H1 (cell line): Measurements from ENCODE around the gene LRRC14B. TPM values are rescaled to one million over a fixed set of nuclear protein-coding genes. Genes with fewer than 3 reads are reported as not detected.

Source experiments
- CTCF ChIA-PET: fragments of 300-600 bp; sonication (Branson Sonifier 250); formaldehyde crosslinking; loops from one replicate; lab custom pipeline; 2021; ENCODE audit not compliant: partially characterized antibody; lab: Charles Lee
- POLR2A ChIA-PET: fragments of 300-600 bp; sonication (Branson Sonifier 250); formaldehyde crosslinking; loops from one replicate; lab custom pipeline; 2021; ENCODE audit warnings: inconsistent platforms; ENCODE audit not compliant: partially characterized antibody; lab: Charles Lee
- DNase-seq, 2 experiments: peaks; one replicate each; pipeline versions ENCODE4 v3.0.0 to v3.0.0-alpha.2; 2010 to 2022; ENCODE audit warnings: low spot score in 2 of 2, low read depth in 1 of 2, mixed read lengths in 1 of 2
- FAIRE-seq: peaks from 2 replicates; lab custom pipeline; 2011; peaks lifted over from hg19 to GRCh38; lab: Jason Lieb, UNC
- H2AFZ ChIP-seq: 2 replicates; pipeline ENCODE4 v1.8.1; 2012; ENCODE audit warnings: low read length, inconsistent platforms
- H2AK5ac ChIP-seq: 2 replicates; pipeline ENCODE4 v1.6.1; 2013; ENCODE audit warnings: low read depth, low read length
- H2BK120ac ChIP-seq: replicated peaks from 2 replicates; pipeline ENCODE3; 2013; ENCODE audit warnings: low read depth, low read length, inconsistent platforms
- H2BK12ac ChIP-seq: 2 replicates; pipeline ENCODE4 v1.6.1; 2013; ENCODE audit warnings: low read depth, low read length
- H2BK15ac ChIP-seq: 2 replicates; pipeline ENCODE4 v1.6.1; 2013; ENCODE audit warnings: low read length
- H2BK20ac ChIP-seq: 2 replicates; pipeline ENCODE4 v1.6.1; 2013; ENCODE audit warnings: low read length
- H2BK5ac ChIP-seq: 2 replicates; pipeline ENCODE4 v1.6.1; 2013; ENCODE audit warnings: low read depth, low read length
- H3K14ac ChIP-seq: 2 replicates; pipeline ENCODE4 v1.6.1; 2013; ENCODE audit warnings: inconsistent platforms; ENCODE audit not compliant: insufficient read length
- H3K18ac ChIP-seq: 2 replicates; pipeline ENCODE4 v1.6.1; 2013; ENCODE audit warnings: low read length; ENCODE audit errors: extremely low read depth
- H3K23ac ChIP-seq: 2 replicates; pipeline ENCODE4 v1.6.1; 2013; ENCODE audit warnings: inconsistent platforms; ENCODE audit not compliant: insufficient read length
- H3K23me2 ChIP-seq: 2 replicates; pipeline ENCODE4 v1.6.1; 2013; ENCODE audit warnings: low read depth, low read length
- H3K27ac ChIP-seq: 2 replicates; pipeline ENCODE4 v1.6.1; 2011; ENCODE audit warnings: low read depth, low read length, inconsistent platforms
- H3K27me3 ChIP-seq, 4 experiments: replicated peaks in 1 of 4; 1 replicate in 1 of 4; 2 replicates in 3 of 4; pipeline versions ENCODE4 v1.6.1 to v1.8.1; 2011 to 2013; ENCODE audit warnings: low read length in 3 of 4, mild to moderate bottlenecking in 3 of 4, inconsistent platforms in 2 of 4, mixed read lengths in 2 of 4, moderate library complexity in 1 of 4; ENCODE audit not compliant: control insufficient read depth in 3 of 4, insufficient read depth in 3 of 4; ENCODE audit errors: extremely low read depth in 1 of 4
- H3K36me3 ChIP-seq, 4 experiments: 2 replicates each; pipeline versions ENCODE4 v1.6.1 to v1.8.1; 2011 to 2013; ENCODE audit warnings: mild to moderate bottlenecking in 4 of 4, low read length in 3 of 4, moderate library complexity in 2 of 4, control low read depth in 1 of 4, inconsistent platforms in 1 of 4; ENCODE audit not compliant: insufficient read depth in 4 of 4, control insufficient read depth in 2 of 4
- H3K4ac ChIP-seq: replicated peaks from 2 replicates; pipeline ENCODE3; 2013; ENCODE audit warnings: low read length, low read depth, mixed read lengths, inconsistent platforms; ENCODE audit not compliant: insufficient read length
- H3K4me1 ChIP-seq, 4 experiments: replicated peaks in 1 of 4; 1 replicate in 1 of 4; 2 replicates in 3 of 4; pipeline versions ENCODE4 v1.6.1 to v1.8.1; 2011 to 2013; ENCODE audit warnings: low read length in 3 of 4, inconsistent platforms in 2 of 4, mixed read lengths in 1 of 4; ENCODE audit not compliant: insufficient read depth in 4 of 4, control insufficient read depth in 3 of 4
- H3K4me2 ChIP-seq, 2 experiments: 2 replicates each; pipeline versions ENCODE4 v1.6.1 to v1.8.1; 2011 to 2013; ENCODE audit warnings: low read depth in 2 of 2, low read length in 2 of 2, control low read depth in 1 of 2, inconsistent platforms in 1 of 2, mild to moderate bottlenecking in 1 of 2; ENCODE audit not compliant: insufficient read depth in 1 of 2
- H3K4me3 ChIP-seq, 4 experiments: fragments of 200-600, 300-600 bp in 1 of 4; sonication (generic), shearing (Covaris generic), sonication (Bioruptor Twin) in 1 of 4; 2 replicates each; pipeline versions ENCODE4 v1.5.1 to v1.8.1; 2011 to 2016; ENCODE audit warnings: low read length in 4 of 4, low read depth in 3 of 4, control low read depth in 2 of 4, inconsistent platforms in 2 of 4, mild to moderate bottlenecking in 2 of 4, mixed read lengths in 1 of 4, moderate library complexity in 1 of 4; ENCODE audit not compliant: insufficient read depth in 2 of 4; ENCODE audit errors: extremely low read depth in 1 of 4
- H3K56ac ChIP-seq: replicated peaks from 2 replicates; pipeline ENCODE3; 2013; ENCODE audit warnings: low read depth, mild to moderate bottlenecking, mixed read lengths, low read length, inconsistent platforms; ENCODE audit not compliant: insufficient read length
- H3K79me1 ChIP-seq: 2 replicates; pipeline ENCODE4 v1.6.1; 2013; ENCODE audit warnings: low read depth, low read length, control low read depth
- H3K79me2 ChIP-seq, 2 experiments: 2 replicates each; pipeline versions ENCODE4 v1.6.1 to v1.8.1; 2012 to 2013; ENCODE audit warnings: low read length in 2 of 2, mild to moderate bottlenecking in 2 of 2, inconsistent platforms in 1 of 2; ENCODE audit not compliant: insufficient read depth in 2 of 2, control insufficient read depth in 1 of 2
- H3K9ac ChIP-seq, 4 experiments: replicated peaks in 1 of 4; 1 replicate in 1 of 4; 2 replicates in 3 of 4; pipeline versions ENCODE4 v1.6.1 to v1.8.1; 2011 to 2013; ENCODE audit warnings: low read depth in 3 of 4, low read length in 3 of 4, control low read depth in 2 of 4, mild to moderate bottlenecking in 2 of 4, moderate library complexity in 2 of 4, inconsistent platforms in 1 of 4; ENCODE audit errors: extremely low read depth in 1 of 4
- H3K9me3 ChIP-seq, 2 experiments: 2 replicates each; pipeline versions ENCODE4 v1.6.1 to v1.8.1; 2012 to 2013; ENCODE audit warnings: mild to moderate bottlenecking in 2 of 2, moderate library complexity in 2 of 2, control low read depth in 1 of 2, inconsistent platforms in 1 of 2, low read depth in 1 of 2, low read length in 1 of 2, mixed read lengths in 1 of 2; ENCODE audit not compliant: insufficient read depth in 2 of 2
- H4K20me1 ChIP-seq, 2 experiments: replicated peaks in 1 of 2; 2 replicates each; pipeline versions ENCODE3 to v1.8.1; 2011 to 2013; ENCODE audit warnings: inconsistent platforms in 2 of 2, low read length in 2 of 2, mild to moderate bottlenecking in 1 of 2; ENCODE audit not compliant: insufficient read depth in 2 of 2, control insufficient read depth in 1 of 2
- H4K5ac ChIP-seq: 2 replicates; pipeline ENCODE4 v1.6.1; 2013; ENCODE audit warnings: low read length, low read depth, mixed read lengths, inconsistent platforms; ENCODE audit not compliant: insufficient read length
- H4K8ac ChIP-seq: 2 replicates; pipeline ENCODE4 v1.8.0; 2013; ENCODE audit warnings: mild to moderate bottlenecking, moderate library complexity, low read length, inconsistent platforms; ENCODE audit not compliant: insufficient read depth; ENCODE audit errors: extremely low read depth
- H4K91ac ChIP-seq: replicated peaks from 2 replicates; pipeline ENCODE3; 2013; ENCODE audit warnings: low read length, mixed read lengths, inconsistent platforms; ENCODE audit not compliant: insufficient read length
- POU5F1 ChIP-seq: IDR thresholded peaks from 2 replicates; pipeline ENCODE4 v1.6.1; 2011; ENCODE audit warnings: low read depth, mild to moderate bottlenecking, low read length, moderate library complexity
- WGBS, 2 experiments: shearing (Covaris generic) in 1 of 2; methylation state at CpG; one replicate each; pipeline versions ENCODE4 v1.1.6 to v1.1.7; 2013 to 2015; ENCODE audit warnings: low lambda C conversion rate in 2 of 2, mixed read lengths in 2 of 2, inconsistent platforms in 1 of 2, low coverage in 1 of 2, missing lambda C conversion rate in 1 of 2; ENCODE audit not compliant: insufficient replicate concordance in 2 of 2, insufficient coverage in 1 of 2, insufficient read length in 1 of 2; ENCODE audit errors: extremely low coverage in 1 of 2, missing lambda C conversion rate in 1 of 2; 5-methylcytosine and 5-hydroxymethylcytosine counted together
- polyA plus RNA-seq, 7 experiments: library from polyadenylated mRNA; depleted of rRNA in 3 of 7; stranded (reverse) in 5 of 7; unstranded in 2 of 7; fragments of >200 nt in 5 of 7; fragments of 200-250 nt in 2 of 7; gene quantifications; 1 replicate in 5 of 7; 2 replicates in 1 of 7; 4 replicates in 1 of 7; pipeline versions ENCODE4 v1.2.1 to v1.2.3, GENCODE V29; 2011 to 2013; ENCODE audit warnings: missing spikeins in 2 of 7, mixed read lengths in 2 of 7
- total RNA-seq: library from RNA; stranded (reverse); fragmentation: NEBNext Ultra II Directional; extraction: Animal tissue kit (Norgen Biotek cat#: 25700); gene quantifications from 2 replicates; pipeline ENCODE4 v1.2.1, GENCODE V29; 2021

The LRRC14B gene
- total and polyA plus RNA-seq, 2 of the 8 experiments (the other 6 are each of a cell fraction or from before 2014, with no cell fraction given) = not detected

GRCh38 chr5:173392-174290 is 17.7 kb upstream of the LRRC14B start:
- no peak overlapping the region for H2BK12ac ChIP-seq
- H3K4me1 ChIP-seq = no peaks in the 10 kb centered on the region
- no peak overlapping the region for H4K8ac ChIP-seq
- no peaks in the 10 kb centered on the region for H3K79me2 ChIP-seq
- H2BK5ac ChIP-seq = no peak overlapping the region
- no peak overlapping the region for H3K27ac ChIP-seq
- H2BK120ac ChIP-seq = no peak overlapping the region
- peaks cover 0 to 22% (median 13%) of the 10 kb centered on the region in 4 experiments; a peak in 6 of 8 replicates for H3K36me3 ChIP-seq
- no peak overlapping the region for H3K18ac ChIP-seq
- H2AFZ ChIP-seq = no peak overlapping the region
- no peaks in the 10 kb centered on the region for H3K9me3 ChIP-seq
- no peak overlapping the region for H3K23ac ChIP-seq
- WGBS, 2 experiments = 87% methylated on average over 20 of the region's 22 CpGs; no CpG with 5 or more reads in 1 of the 2 experiments
- no peak overlapping the region for H3K4ac ChIP-seq
- ChIA-PET CTCF (interaction anchor here (1.0 kb wide), 1 partner anchor 15 kb away, joined by 5 read pairs; no protein-coding TSS in a partner anchor), POLR2A (interaction anchor here (1.2 kb wide), 1 partner anchor 21 kb away, joined by 3 read pairs; no protein-coding TSS in a partner anchor)
- H2BK20ac ChIP-seq = no peak overlapping the region
- no peak overlapping the region for H3K14ac ChIP-seq
- no peak overlapping the region for H2AK5ac ChIP-seq
- H4K5ac ChIP-seq = no peak overlapping the region
- no peak for DNase-seq
- H3K23me2 ChIP-seq = no peaks in the 10 kb centered on the region
- no peak overlapping the region for H3K56ac ChIP-seq
- peaks cover 3 to 13% of the 10 kb centered on the region in 2 experiments for H4K20me1 ChIP-seq
- no peak overlapping the region for H3K4me3 ChIP-seq
- H3K27me3 ChIP-seq = no peaks in the 10 kb centered on the region; a peak in 1 of 7 replicates
- no peak overlapping the region for H4K91ac ChIP-seq
- no peak for FAIRE-seq
- H3K4me2 ChIP-seq = no peak overlapping the region
- H2BK15ac ChIP-seq = no peak overlapping the region
- H3K9ac ChIP-seq = no peak overlapping the region
- no peaks in the 10 kb centered on the region for H3K79me1 ChIP-seq
- TF ChIP-seq POU5F1 = no peak
